Glutamatergic neuron (in vitro differentiated cells): ENCODE results near the gene ANO1. TPM values are rescaled to one million over a fixed set of nuclear protein-coding genes. Genes with fewer than 3 reads are reported as not detected.

Source experiments
- DNase-seq: peaks from one replicate; pipeline ENCODE4 v3.0.0; 2022
- H3K27ac Mint-ChIP-seq: one replicate; pipeline ENCODE4 v1.8.0; 2020; ENCODE audit warnings: mild to moderate bottlenecking, mixed read lengths, inconsistent platforms; ENCODE audit not compliant: unreplicated experiment
- H3K27me3 Mint-ChIP-seq: one replicate; pipeline ENCODE4 v1.8.0; 2020; ENCODE audit warnings: mild to moderate bottlenecking, moderate library complexity, mixed read lengths, inconsistent platforms; ENCODE audit not compliant: unreplicated experiment
- H3K36me3 Mint-ChIP-seq: one replicate; pipeline ENCODE4 v1.8.0; 2020; ENCODE audit warnings: mild to moderate bottlenecking, mixed read lengths, inconsistent platforms; ENCODE audit not compliant: unreplicated experiment
- H3K4me1 Mint-ChIP-seq: one replicate; pipeline ENCODE4 v1.8.0; 2020; ENCODE audit warnings: mild to moderate bottlenecking, low read depth, mixed read lengths, inconsistent platforms; ENCODE audit not compliant: unreplicated experiment
- H3K4me3 Mint-ChIP-seq: one replicate; pipeline ENCODE4 v1.8.0; 2020; ENCODE audit warnings: mild to moderate bottlenecking, mixed read lengths, inconsistent platforms; ENCODE audit not compliant: unreplicated experiment
- H3K9me3 Mint-ChIP-seq: one replicate; pipeline ENCODE4 v1.8.0; 2020; ENCODE audit warnings: mild to moderate bottlenecking, moderate library complexity, mixed read lengths, inconsistent platforms; ENCODE audit not compliant: unreplicated experiment
- CTCF ChIP-seq: fragments of 200-600 bp; sonication (generic); IDR thresholded peaks from one replicate; pipeline ENCODE4 v1.5.0; 2021; ENCODE audit not compliant: partially characterized antibody, unreplicated experiment
- total RNA-seq: library from RNA; stranded (reverse); fragmentation: NEBNext Ultra II Directional; extraction: Animal tissue kit (Norgen Biotek cat#: 25700); gene quantifications from one replicate; pipeline ENCODE4 v1.2.1, GENCODE V29; 2021; ENCODE audit not compliant: unreplicated experiment

Gene ANO1
- total RNA-seq, 1 donor from 2014 or later = not detected

- no peak for TF ChIP-seq CTCF
- peaks cover 5% of the 10 kb centered on the region for H3K9me3 Mint-ChIP-seq
- no peaks in the 10 kb centered on the region for H3K4me1 Mint-ChIP-seq
- H3K27ac Mint-ChIP-seq = no peak overlapping the region
- H3K4me3 Mint-ChIP-seq = no peak overlapping the region
- H3K27me3 Mint-ChIP-seq = peaks cover 3% of the 10 kb centered on the region
- no peak for DNase-seq
- no peaks in the 10 kb centered on the region for H3K36me3 Mint-ChIP-seq
These were observed 49.7 kb downstream of the ANO1 start for GRCh38 chr11:70127653-70128434.

- Mint-ChIP-seq H3K9me3 (peaks cover 5% of the 10 kb centered on the region), H3K27ac (no peak overlapping the region), H3K4me3 (no peak overlapping the region), H3K27me3 (peaks cover 3% of the 10 kb centered on the region), H3K4me1 (no peaks in the 10 kb centered on the region), H3K36me3 (no peaks in the 10 kb centered on the region)
- DNase-seq = no peak
- no peak for TF ChIP-seq CTCF
These were observed 50.4 kb downstream of the ANO1 start for GRCh38 chr11:70128435-70128906.

- Mint-ChIP-seq H3K4me3 (no peak overlapping the region), H3K27me3 (peaks cover 3% of the 10 kb centered on the region), H3K27ac (no peak overlapping the region), H3K9me3 (peaks cover 5% of the 10 kb centered on the region), H3K36me3 (no peaks in the 10 kb centered on the region), H3K4me1 (no peaks in the 10 kb centered on the region)
- TF ChIP-seq CTCF = no peak
- no peak for DNase-seq
These were observed 51.0 kb downstream of the ANO1 start for GRCh38 chr11:70129051-70129592.

- peaks cover 5% of the 10 kb centered on the region for H3K9me3 Mint-ChIP-seq
- no peak for DNase-seq
- TF ChIP-seq CTCF = no peak
- H3K36me3 Mint-ChIP-seq = no peaks in the 10 kb centered on the region
- no peaks in the 10 kb centered on the region for H3K4me1 Mint-ChIP-seq
- H3K27me3 Mint-ChIP-seq = peaks cover 3% of the 10 kb centered on the region
- no peak overlapping the region for H3K27ac Mint-ChIP-seq
- H3K4me3 Mint-ChIP-seq = no peak overlapping the region
These were observed 52.5 kb downstream of the ANO1 start for GRCh38 chr11:70130636-70131035.

- TF ChIP-seq CTCF = no peak
- Mint-ChIP-seq H3K4me3 (no peak overlapping the region), H3K27me3 (peaks cover 4% of the 10 kb centered on the region), H3K36me3 (no peaks in the 10 kb centered on the region), H3K4me1 (no peaks in the 10 kb centered on the region), H3K9me3 (peaks cover 3% of the 10 kb centered on the region), H3K27ac (no peak overlapping the region)
- DNase-seq = no peak
These were observed 53.6 kb downstream of the ANO1 start for GRCh38 chr11:70131606-70132190.
